H1 (cell line): ENCODE data around the gene MST1R. TPM values are rescaled to one million over a fixed set of nuclear protein-coding genes. Genes with fewer than 3 reads are reported as not detected.

Experiments
- CTCF ChIA-PET: fragments of 300-600 bp; sonication (Branson Sonifier 250); formaldehyde crosslinking; loops from one replicate; lab custom pipeline; 2021; ENCODE audit not compliant: partially characterized antibody; lab: Charles Lee
- POLR2A ChIA-PET: fragments of 300-600 bp; sonication (Branson Sonifier 250); formaldehyde crosslinking; loops from one replicate; lab custom pipeline; 2021; ENCODE audit warnings: inconsistent platforms; ENCODE audit not compliant: partially characterized antibody; lab: Charles Lee
- DNase-seq, 2 experiments: peaks; one replicate each; pipeline versions ENCODE4 v3.0.0 to v3.0.0-alpha.2; 2010 to 2022; ENCODE audit warnings: low spot score in 2 of 2, low read depth in 1 of 2, mixed read lengths in 1 of 2
- FAIRE-seq: peaks from 2 replicates; lab custom pipeline; 2011; peaks lifted over from hg19 to GRCh38; lab: Jason Lieb, UNC
- H2AFZ ChIP-seq: 2 replicates; pipeline ENCODE4 v1.8.1; 2012; ENCODE audit warnings: low read length, inconsistent platforms
- H2AK5ac ChIP-seq: 2 replicates; pipeline ENCODE4 v1.6.1; 2013; ENCODE audit warnings: low read depth, low read length
- H2BK120ac ChIP-seq: replicated peaks from 2 replicates; pipeline ENCODE3; 2013; ENCODE audit warnings: low read depth, low read length, inconsistent platforms
- H2BK12ac ChIP-seq: 2 replicates; pipeline ENCODE4 v1.6.1; 2013; ENCODE audit warnings: low read depth, low read length
- H2BK15ac ChIP-seq: 2 replicates; pipeline ENCODE4 v1.6.1; 2013; ENCODE audit warnings: low read length
- H2BK20ac ChIP-seq: 2 replicates; pipeline ENCODE4 v1.6.1; 2013; ENCODE audit warnings: low read length
- H2BK5ac ChIP-seq: 2 replicates; pipeline ENCODE4 v1.6.1; 2013; ENCODE audit warnings: low read depth, low read length
- H3K14ac ChIP-seq: 2 replicates; pipeline ENCODE4 v1.6.1; 2013; ENCODE audit warnings: inconsistent platforms; ENCODE audit not compliant: insufficient read length
- H3K18ac ChIP-seq: 2 replicates; pipeline ENCODE4 v1.6.1; 2013; ENCODE audit warnings: low read length; ENCODE audit errors: extremely low read depth
- H3K23ac ChIP-seq: 2 replicates; pipeline ENCODE4 v1.6.1; 2013; ENCODE audit warnings: inconsistent platforms; ENCODE audit not compliant: insufficient read length
- H3K23me2 ChIP-seq: 2 replicates; pipeline ENCODE4 v1.6.1; 2013; ENCODE audit warnings: low read depth, low read length
- H3K27ac ChIP-seq: 2 replicates; pipeline ENCODE4 v1.6.1; 2011; ENCODE audit warnings: low read depth, low read length, inconsistent platforms
- H3K27me3 ChIP-seq, 4 experiments: replicated peaks in 1 of 4; 1 replicate in 1 of 4; 2 replicates in 3 of 4; pipeline versions ENCODE4 v1.6.1 to v1.8.1; 2011 to 2013; ENCODE audit warnings: low read length in 3 of 4, mild to moderate bottlenecking in 3 of 4, inconsistent platforms in 2 of 4, mixed read lengths in 2 of 4, moderate library complexity in 1 of 4; ENCODE audit not compliant: control insufficient read depth in 3 of 4, insufficient read depth in 3 of 4; ENCODE audit errors: extremely low read depth in 1 of 4
- H3K36me3 ChIP-seq, 4 experiments: 2 replicates each; pipeline versions ENCODE4 v1.6.1 to v1.8.1; 2011 to 2013; ENCODE audit warnings: mild to moderate bottlenecking in 4 of 4, low read length in 3 of 4, moderate library complexity in 2 of 4, control low read depth in 1 of 4, inconsistent platforms in 1 of 4; ENCODE audit not compliant: insufficient read depth in 4 of 4, control insufficient read depth in 2 of 4
- H3K4ac ChIP-seq: replicated peaks from 2 replicates; pipeline ENCODE3; 2013; ENCODE audit warnings: low read length, low read depth, mixed read lengths, inconsistent platforms; ENCODE audit not compliant: insufficient read length
- H3K4me1 ChIP-seq, 4 experiments: replicated peaks in 1 of 4; 1 replicate in 1 of 4; 2 replicates in 3 of 4; pipeline versions ENCODE4 v1.6.1 to v1.8.1; 2011 to 2013; ENCODE audit warnings: low read length in 3 of 4, inconsistent platforms in 2 of 4, mixed read lengths in 1 of 4; ENCODE audit not compliant: insufficient read depth in 4 of 4, control insufficient read depth in 3 of 4
- H3K4me2 ChIP-seq, 2 experiments: 2 replicates each; pipeline versions ENCODE4 v1.6.1 to v1.8.1; 2011 to 2013; ENCODE audit warnings: low read depth in 2 of 2, low read length in 2 of 2, control low read depth in 1 of 2, inconsistent platforms in 1 of 2, mild to moderate bottlenecking in 1 of 2; ENCODE audit not compliant: insufficient read depth in 1 of 2
- H3K4me3 ChIP-seq, 4 experiments: fragments of 200-600, 300-600 bp in 1 of 4; sonication (generic), shearing (Covaris generic), sonication (Bioruptor Twin) in 1 of 4; 2 replicates each; pipeline versions ENCODE4 v1.5.1 to v1.8.1; 2011 to 2016; ENCODE audit warnings: low read length in 4 of 4, low read depth in 3 of 4, control low read depth in 2 of 4, inconsistent platforms in 2 of 4, mild to moderate bottlenecking in 2 of 4, mixed read lengths in 1 of 4, moderate library complexity in 1 of 4; ENCODE audit not compliant: insufficient read depth in 2 of 4; ENCODE audit errors: extremely low read depth in 1 of 4
- H3K56ac ChIP-seq: replicated peaks from 2 replicates; pipeline ENCODE3; 2013; ENCODE audit warnings: low read depth, mild to moderate bottlenecking, mixed read lengths, low read length, inconsistent platforms; ENCODE audit not compliant: insufficient read length
- H3K79me1 ChIP-seq: 2 replicates; pipeline ENCODE4 v1.6.1; 2013; ENCODE audit warnings: low read depth, low read length, control low read depth
- H3K79me2 ChIP-seq, 2 experiments: 2 replicates each; pipeline versions ENCODE4 v1.6.1 to v1.8.1; 2012 to 2013; ENCODE audit warnings: low read length in 2 of 2, mild to moderate bottlenecking in 2 of 2, inconsistent platforms in 1 of 2; ENCODE audit not compliant: insufficient read depth in 2 of 2, control insufficient read depth in 1 of 2
- H3K9ac ChIP-seq, 4 experiments: replicated peaks in 1 of 4; 1 replicate in 1 of 4; 2 replicates in 3 of 4; pipeline versions ENCODE4 v1.6.1 to v1.8.1; 2011 to 2013; ENCODE audit warnings: low read depth in 3 of 4, low read length in 3 of 4, control low read depth in 2 of 4, mild to moderate bottlenecking in 2 of 4, moderate library complexity in 2 of 4, inconsistent platforms in 1 of 4; ENCODE audit errors: extremely low read depth in 1 of 4
- H3K9me3 ChIP-seq, 2 experiments: 2 replicates each; pipeline versions ENCODE4 v1.6.1 to v1.8.1; 2012 to 2013; ENCODE audit warnings: mild to moderate bottlenecking in 2 of 2, moderate library complexity in 2 of 2, control low read depth in 1 of 2, inconsistent platforms in 1 of 2, low read depth in 1 of 2, low read length in 1 of 2, mixed read lengths in 1 of 2; ENCODE audit not compliant: insufficient read depth in 2 of 2
- H4K20me1 ChIP-seq, 2 experiments: replicated peaks in 1 of 2; 2 replicates each; pipeline versions ENCODE3 to v1.8.1; 2011 to 2013; ENCODE audit warnings: inconsistent platforms in 2 of 2, low read length in 2 of 2, mild to moderate bottlenecking in 1 of 2; ENCODE audit not compliant: insufficient read depth in 2 of 2, control insufficient read depth in 1 of 2
- H4K5ac ChIP-seq: 2 replicates; pipeline ENCODE4 v1.6.1; 2013; ENCODE audit warnings: low read length, low read depth, mixed read lengths, inconsistent platforms; ENCODE audit not compliant: insufficient read length
- H4K8ac ChIP-seq: 2 replicates; pipeline ENCODE4 v1.8.0; 2013; ENCODE audit warnings: mild to moderate bottlenecking, moderate library complexity, low read length, inconsistent platforms; ENCODE audit not compliant: insufficient read depth; ENCODE audit errors: extremely low read depth
- H4K91ac ChIP-seq: replicated peaks from 2 replicates; pipeline ENCODE3; 2013; ENCODE audit warnings: low read length, mixed read lengths, inconsistent platforms; ENCODE audit not compliant: insufficient read length
- ASH2L ChIP-seq: fragments of 200-600, 300-600 bp; sonication (generic); IDR thresholded peaks from one replicate; pipeline ENCODE4 v1.7.1; 2017; ENCODE audit warnings: low read length
- EP300 ChIP-seq, 2 experiments: IDR thresholded peaks; 1 replicate in 1 of 2; 2 replicates in 1 of 2; pipeline ENCODE4 v1.6.1; 2011 to 2012; ENCODE audit warnings: low read depth in 2 of 2, low read length in 2 of 2, mild to moderate bottlenecking in 2 of 2, borderline replicate concordance in 1 of 2, inconsistent platforms in 1 of 2, moderate library complexity in 1 of 2
- GABPA ChIP-seq: IDR thresholded peaks from 2 replicates; pipeline ENCODE4 v1.6.1; 2011; ENCODE audit warnings: mild to moderate bottlenecking, low read length, moderate library complexity, borderline replicate concordance; ENCODE audit not compliant: insufficient read depth
- RAD21 ChIP-seq, 2 experiments: IDR thresholded peaks in 1 of 2; conservative IDR thresholded peaks in 1 of 2; 2 replicates each; pipeline ENCODE4 v1.6.1; 2011; ENCODE audit warnings: low read depth in 2 of 2, low read length in 2 of 2, improper control_type of control experiment in 1 of 2, inconsistent platforms in 1 of 2, mild to moderate bottlenecking in 1 of 2, moderate library complexity in 1 of 2
- RFX5 ChIP-seq: IDR thresholded peaks from 2 replicates; pipeline ENCODE4 v1.6.1; 2011; ENCODE audit warnings: low read depth, low read length, improper control_type of control experiment, borderline replicate concordance
- SP2 ChIP-seq: IDR thresholded peaks from 2 replicates; pipeline ENCODE4 v1.6.1; 2012; ENCODE audit warnings: mild to moderate bottlenecking, low read length, inconsistent platforms
- SP4 ChIP-seq: IDR thresholded peaks from 2 replicates; pipeline ENCODE4 v1.6.1; 2012; ENCODE audit warnings: low read length, inconsistent platforms
- TCF12 ChIP-seq: IDR thresholded peaks from 2 replicates; pipeline ENCODE4 v1.6.1; 2011; ENCODE audit warnings: low read depth, mild to moderate bottlenecking, low read length
- WGBS, 2 experiments: shearing (Covaris generic) in 1 of 2; methylation state at CpG; one replicate each; pipeline versions ENCODE4 v1.1.6 to v1.1.7; 2013 to 2015; ENCODE audit warnings: low lambda C conversion rate in 2 of 2, mixed read lengths in 2 of 2, inconsistent platforms in 1 of 2, low coverage in 1 of 2, missing lambda C conversion rate in 1 of 2; ENCODE audit not compliant: insufficient replicate concordance in 2 of 2, insufficient coverage in 1 of 2, insufficient read length in 1 of 2; ENCODE audit errors: extremely low coverage in 1 of 2, missing lambda C conversion rate in 1 of 2; 5-methylcytosine and 5-hydroxymethylcytosine counted together
- polyA plus RNA-seq, 7 experiments: library from polyadenylated mRNA; depleted of rRNA in 3 of 7; stranded (reverse) in 5 of 7; unstranded in 2 of 7; fragments of >200 nt in 5 of 7; fragments of 200-250 nt in 2 of 7; gene quantifications; 1 replicate in 5 of 7; 2 replicates in 1 of 7; 4 replicates in 1 of 7; pipeline versions ENCODE4 v1.2.1 to v1.2.3, GENCODE V29; 2011 to 2013; ENCODE audit warnings: missing spikeins in 2 of 7, mixed read lengths in 2 of 7
- total RNA-seq: library from RNA; stranded (reverse); fragmentation: NEBNext Ultra II Directional; extraction: Animal tissue kit (Norgen Biotek cat#: 25700); gene quantifications from 2 replicates; pipeline ENCODE4 v1.2.1, GENCODE V29; 2021
- TF ChIP-seq, protein P1 (sequence below): IDR thresholded peaks from 2 replicates; pipeline ENCODE4 v1.6.1; 2012; ENCODE audit warnings: inconsistent platforms

Gene MST1R
- total and polyA plus RNA-seq, 2 of the 8 experiments (the other 6 are each of a cell fraction or from before 2014, with no cell fraction given), result 4.8 to 7.6 TPM

DNA sequence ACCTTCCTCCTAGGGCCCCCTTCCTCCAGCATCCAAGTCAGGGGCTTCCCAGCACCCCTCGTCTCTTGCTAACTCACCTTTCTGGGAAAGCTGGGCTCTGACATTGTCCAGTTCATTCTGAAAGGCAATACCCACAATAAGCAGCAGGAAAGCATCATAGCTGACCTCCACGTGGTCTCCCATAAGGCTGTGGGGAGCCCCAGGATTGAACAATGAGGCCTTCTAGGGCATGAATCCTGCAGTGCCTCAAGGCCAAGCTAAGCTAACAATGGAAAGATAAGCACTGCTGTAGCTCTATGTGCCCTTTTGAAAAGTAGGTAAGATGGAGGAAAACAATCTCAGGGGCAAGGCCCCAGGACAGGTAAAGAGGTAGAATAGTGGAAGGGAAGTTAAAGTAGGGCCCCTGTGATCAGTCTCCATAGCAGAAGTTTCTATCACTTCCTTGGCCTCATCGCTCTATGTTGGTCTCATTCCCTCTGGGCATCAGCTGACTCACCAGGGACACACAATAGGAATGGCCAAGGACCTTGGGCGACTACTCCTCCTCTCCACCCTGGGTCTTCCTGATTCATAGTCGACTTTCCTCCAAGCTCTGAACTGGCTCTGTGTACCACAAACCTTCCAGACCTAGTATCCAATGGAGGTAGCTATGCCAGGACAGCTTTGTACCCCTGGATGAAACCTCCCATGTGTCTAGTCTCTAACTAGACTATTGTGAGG lies 59.0 kb downstream of the MST1R start:
- no peak overlapping the region for H4K91ac ChIP-seq
- no peaks in the 10 kb centered on the region for H3K27me3 ChIP-seq
- peaks cover 2% of the 10 kb centered on the region; the same call in 1 of the 2 replicates for H3K79me1 ChIP-seq
- H3K23me2 ChIP-seq, result no peaks in the 10 kb centered on the region
- no peak overlapping the region for H3K4ac ChIP-seq
- H3K56ac ChIP-seq, result no peak overlapping the region
- H2BK120ac ChIP-seq, result no peak overlapping the region
- no peak overlapping the region for H3K4me2 ChIP-seq
- no peak overlapping the region for H2AFZ ChIP-seq
- H3K79me2 ChIP-seq, result no peaks in the 10 kb centered on the region
- H3K9me3 ChIP-seq, result no peaks in the 10 kb centered on the region
- peaks cover 2 to 43% (median 31%) of the 10 kb centered on the region in 4 experiments; a peak in 6 of 8 replicates for H3K36me3 ChIP-seq
- H4K5ac ChIP-seq, result no peak overlapping the region
- H2BK12ac ChIP-seq, result no peak overlapping the region
- TF ChIP-seq, protein P1, sequence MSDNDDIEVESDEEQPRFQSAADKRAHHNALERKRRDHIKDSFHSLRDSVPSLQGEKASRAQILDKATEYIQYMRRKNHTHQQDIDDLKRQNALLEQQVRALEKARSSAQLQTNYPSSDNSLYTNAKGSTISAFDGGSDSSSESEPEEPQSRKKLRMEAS, result no peak
- TF ChIP-seq SP4 (no peak), RFX5 (no peak), EP300 (IDR thresholded peaks at IDR 0.05; ENCODE audit: borderline replicate concordance in 1 of 2, low read depth in 2 of 2, low read length in 2 of 2) (no peak), GABPA (no peak), ASH2L (no peak), SP2 (no peak), RAD21 (IDR thresholded peaks at IDR 0.05 in 1 of 2, conservative IDR thresholded peaks at IDR 0.05 in 1 of 2; ENCODE audit: low read depth in 2 of 2, low read length in 2 of 2) (no peak), TCF12 (no peak)
- TF ChIP-seq, all 59 proteins: peak for 0
- DNase-seq (no peak), FAIRE-seq (no peak)
- Histone ChIP-seq H2AK5ac (no peak overlapping the region), H2BK20ac (no peak overlapping the region), H2BK5ac (no peak overlapping the region), H4K20me1 (peaks cover 0 to 5% of the 10 kb centered on the region in 2 experiments), H3K14ac (no peak overlapping the region), H3K4me1 (peaks cover 0 to 6% (median 0%) of the 10 kb centered on the region in 4 experiments; a peak in 2 of 7 replicates), H2BK15ac (no peak overlapping the region), H3K4me3 (no peak overlapping the region), H3K18ac (no peak overlapping the region), H3K9ac (no peak overlapping the region), H4K8ac (no peak overlapping the region), H3K23ac (no peak overlapping the region), H3K27ac (no peak overlapping the region)
- CTCF ChIA-PET, result interaction anchor here (1.1 to 15.2 kb wide), 10 partner anchors 10 to 85 kb away, joined by 4 to 306 read pairs (median 6); partner anchors contain the start of genes CDHR4, INKA1, MON1A and MST1R
- WGBS, 2 experiments, result 82% methylated on average over 5 of the region's 5 CpGs; no CpG with 5 or more reads in 1 of the 2 experiments
- POLR2A ChIA-PET, result interaction anchor here (1.0 to 1.3 kb wide), 4 partner anchors 14 to 66 kb away, joined by 3 to 4 read pairs (median 4); no protein-coding TSS in a partner anchor
